Measurements from ENCODE around the gene CCDC87. TPM values are rescaled to one million over a fixed set of nuclear protein-coding genes. Genes with fewer than 3 reads are reported as not detected.

CCDC87 gene
- total RNA-seq, 4 donors from 2014 or later = 0.32 to 0.96 TPM; not detected in 2

DNA sequence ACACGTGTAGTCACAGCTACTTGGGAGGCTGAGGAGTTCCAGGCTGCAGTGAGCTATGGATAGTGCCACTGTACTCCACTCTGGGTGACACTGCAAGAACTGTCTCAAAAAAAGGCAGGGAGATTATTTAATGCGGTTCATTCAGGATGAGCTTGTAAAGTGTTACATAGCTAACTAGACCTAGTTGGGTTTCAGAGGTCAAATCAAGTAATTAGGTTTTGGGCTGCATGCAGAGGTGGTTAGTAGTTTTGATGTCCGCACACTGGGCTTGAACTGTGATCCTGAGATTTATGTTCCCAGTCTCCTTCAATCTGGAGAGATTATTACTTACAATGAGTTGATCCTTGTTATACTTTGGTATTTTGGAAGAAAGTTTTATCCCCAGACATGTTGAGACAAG, 43.5 kb upstream of the CCDC87 start:
- 75 to 86% methylated on average over 2 to 3 of the region's 3 CpGs for WGBS, 2 donors (ENCODE audit: low coverage in 1 of 2)

DNA sequence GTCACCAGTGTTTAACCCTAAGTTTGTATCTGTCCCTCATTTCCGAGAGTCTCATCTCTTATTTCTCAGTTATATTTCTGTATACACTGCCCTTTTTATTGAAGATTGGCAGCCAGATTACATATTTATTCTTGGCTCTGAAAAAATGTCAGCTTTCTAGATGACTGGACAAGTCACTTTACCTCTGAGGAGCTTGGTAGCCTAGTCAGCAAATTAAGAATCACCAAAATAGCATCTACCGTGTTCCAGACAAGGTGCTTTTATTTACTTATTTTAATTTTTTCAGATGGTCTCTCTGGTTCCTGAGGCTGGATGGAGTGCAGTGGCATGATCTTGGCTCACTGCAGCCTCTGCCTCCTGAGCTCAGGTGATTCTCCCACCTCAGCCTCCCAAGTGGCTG, 40.1 kb upstream of the CCDC87 start:
- no peak for DNase-seq
- H3K36me3 ChIP-seq = peaks cover 0 to 11% (median 2%) of the 10 kb centered on the region in 4 donors
- intact Hi-C loops (cut with DNase I; ENCODE audit: low total_unique reads) (loop anchor here (10.0 kb wide), 1 partner anchor 642 kb away; no protein-coding TSS in a partner anchor), in situ Hi-C loops (cut with MboI; ENCODE audit: low pct_ligation_motif_present in 1 of 4, low pct_unique_long_range_greater_than_20kb in 1 of 4, low sequenced_read_pairs in 3 of 4) (no loop called here)
- H3K27ac ChIP-seq = no peak overlapping the region
- TF ChIP-seq POLR2AphosphoS5 (IDR thresholded peaks at IDR 0.05) (no peak), EP300 (IDR thresholded peaks at IDR 0.05; ENCODE audit: low read depth) (no peak), POLR2A (IDR thresholded peaks at IDR 0.05) (no peak)
- TF ChIP-seq, protein P1, sequence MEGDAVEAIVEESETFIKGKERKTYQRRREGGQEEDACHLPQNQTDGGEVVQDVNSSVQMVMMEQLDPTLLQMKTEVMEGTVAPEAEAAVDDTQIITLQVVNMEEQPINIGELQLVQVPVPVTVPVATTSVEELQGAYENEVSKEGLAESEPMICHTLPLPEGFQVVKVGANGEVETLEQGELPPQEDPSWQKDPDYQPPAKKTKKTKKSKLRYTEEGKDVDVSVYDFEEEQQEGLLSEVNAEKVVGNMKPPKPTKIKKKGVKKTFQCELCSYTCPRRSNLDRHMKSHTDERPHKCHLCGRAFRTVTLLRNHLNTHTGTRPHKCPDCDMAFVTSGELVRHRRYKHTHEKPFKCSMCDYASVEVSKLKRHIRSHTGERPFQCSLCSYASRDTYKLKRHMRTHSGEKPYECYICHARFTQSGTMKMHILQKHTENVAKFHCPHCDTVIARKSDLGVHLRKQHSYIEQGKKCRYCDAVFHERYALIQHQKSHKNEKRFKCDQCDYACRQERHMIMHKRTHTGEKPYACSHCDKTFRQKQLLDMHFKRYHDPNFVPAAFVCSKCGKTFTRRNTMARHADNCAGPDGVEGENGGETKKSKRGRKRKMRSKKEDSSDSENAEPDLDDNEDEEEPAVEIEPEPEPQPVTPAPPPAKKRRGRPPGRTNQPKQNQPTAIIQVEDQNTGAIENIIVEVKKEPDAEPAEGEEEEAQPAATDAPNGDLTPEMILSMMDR (IDR thresholded peaks at IDR 0.05) = no peak
- H3K4me1 ChIP-seq = peaks cover 0 to 23% (median 8%) of the 10 kb centered on the region in 4 donors
- 62 to 76% methylated on average over 2 of the region's 2 CpGs for WGBS, 2 donors (ENCODE audit: low coverage in 1 of 2)
- H3K27me3 ChIP-seq = no peaks in the 10 kb centered on the region
- no peak overlapping the region for H3K4me3 ChIP-seq
- no peaks in the 10 kb centered on the region for H3K9me3 ChIP-seq

More for the DNA sequence above, 43.5 kb upstream of the CCDC87 start:
- H3K9me3 ChIP-seq = no peaks in the 10 kb centered on the region
- no peaks in the 10 kb centered on the region for H3K27me3 ChIP-seq
- TF ChIP-seq, protein P1 (IDR thresholded peaks at IDR 0.05) = no peak
- no peak for TF ChIP-seq POLR2AphosphoS5 (IDR thresholded peaks at IDR 0.05)
- TF ChIP-seq EP300 (IDR thresholded peaks at IDR 0.05; ENCODE audit: low read depth) = no peak
- TF ChIP-seq POLR2A (IDR thresholded peaks at IDR 0.05) = no peak
- in situ Hi-C loops (cut with MboI; ENCODE audit: low pct_ligation_motif_present in 1 of 4, low pct_unique_long_range_greater_than_20kb in 1 of 4, low sequenced_read_pairs in 3 of 4) = no loop called here
- H3K4me1 ChIP-seq = peaks cover 15 to 46% (median 29%) of the 10 kb centered on the region in 4 donors
- H3K27ac ChIP-seq = peak overlapping the region in 1 of 4 donors; percentile 94
- intact Hi-C loops (cut with DNase I; ENCODE audit: low total_unique reads) = loop anchor here (10.0 kb wide), 1 partner anchor 638 kb away; no protein-coding TSS in a partner anchor
- H3K36me3 ChIP-seq = peaks cover 0 to 11% (median 4%) of the 10 kb centered on the region in 4 donors
- no peak overlapping the region for H3K4me3 ChIP-seq
- DNase-seq = no peak

DNA sequence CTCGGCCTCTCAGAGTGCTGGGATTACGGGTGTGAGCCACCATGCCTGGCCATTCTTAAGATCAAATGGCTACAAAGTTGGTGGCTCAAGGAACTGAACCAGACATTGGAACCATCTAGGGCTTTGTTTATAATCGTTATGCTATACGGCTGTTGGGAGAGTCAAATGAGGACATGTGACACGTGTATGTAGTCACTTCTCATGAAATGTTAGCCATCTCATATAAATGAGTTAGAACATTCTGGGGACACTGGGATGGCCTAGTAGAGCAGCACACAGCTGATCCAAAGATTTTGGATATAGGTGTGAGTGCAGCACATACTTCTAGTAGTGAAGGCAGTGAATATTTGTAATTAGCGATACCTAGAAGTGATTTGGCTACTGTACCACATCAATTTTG, 39.0 kb upstream of the CCDC87 start:
- TF ChIP-seq, protein P1 (IDR thresholded peaks at IDR 0.05) = no peak
- TF ChIP-seq POLR2AphosphoS5 (IDR thresholded peaks at IDR 0.05) = no peak
- no peak for TF ChIP-seq EP300 (IDR thresholded peaks at IDR 0.05; ENCODE audit: low read depth)
- no peak for TF ChIP-seq POLR2A (IDR thresholded peaks at IDR 0.05)
- WGBS, 2 donors (ENCODE audit: low coverage in 1 of 2) = 75 to 80% methylated on average over 1 to 6 of the region's 6 CpGs
- H3K27me3 ChIP-seq = no peaks in the 10 kb centered on the region
- H3K9me3 ChIP-seq = no peaks in the 10 kb centered on the region
- H3K36me3 ChIP-seq = peaks cover 0 to 20% (median 9%) of the 10 kb centered on the region in 4 donors
- intact Hi-C loops (cut with DNase I; ENCODE audit: low total_unique reads) = loop anchor here (10.0 kb wide), 1 partner anchor 643 kb away; no protein-coding TSS in a partner anchor
- no peak overlapping the region for H3K4me3 ChIP-seq
- no peak overlapping the region for H3K27ac ChIP-seq
- in situ Hi-C loops (cut with MboI; ENCODE audit: low pct_ligation_motif_present in 1 of 4, low pct_unique_long_range_greater_than_20kb in 1 of 4, low sequenced_read_pairs in 3 of 4) = no loop called here
- DNase-seq = no peak
- H3K4me1 ChIP-seq = peaks cover 0 to 16% (median 0%) of the 10 kb centered on the region in 4 donors

DNA sequence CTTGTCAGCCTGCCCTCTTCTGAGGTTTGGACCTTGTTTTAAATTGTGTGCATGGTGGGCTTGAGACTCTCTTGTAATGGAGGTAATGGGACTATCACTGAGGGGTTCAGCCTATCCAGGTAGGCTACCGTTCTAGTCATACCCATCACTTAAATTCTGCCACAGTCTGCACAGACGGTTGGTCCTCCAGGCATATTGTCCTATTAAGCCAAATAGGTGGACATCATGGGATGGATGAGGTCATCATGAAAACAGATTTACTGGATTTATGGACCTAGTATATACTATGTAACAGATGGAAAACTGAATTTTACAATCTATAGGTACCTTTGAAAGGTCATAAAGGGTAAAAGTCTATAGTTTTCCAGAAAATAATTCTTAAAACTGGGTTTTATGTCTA, 36.5 kb upstream of the CCDC87 start:
- in situ Hi-C loops (cut with MboI; ENCODE audit: low pct_ligation_motif_present in 1 of 4, low pct_unique_long_range_greater_than_20kb in 1 of 4, low sequenced_read_pairs in 3 of 4) = no loop called here
- 94% methylated on average over 2 of the region's 2 CpGs; no CpG with 5 or more reads in 1 of the 2 donors for WGBS, 2 donors (ENCODE audit: low coverage in 1 of 2)
- no peak for DNase-seq
- no peak overlapping the region for H3K27ac ChIP-seq
- intact Hi-C loops (cut with DNase I; ENCODE audit: low total_unique reads) = loop anchor here (2.0 kb wide), 1 partner anchor 23 kb away; no protein-coding TSS in a partner anchor
- H3K4me1 ChIP-seq = peaks cover 4 to 16% (median 6%) of the 10 kb centered on the region in 4 donors
- H3K9me3 ChIP-seq = no peaks in the 10 kb centered on the region
- no peaks in the 10 kb centered on the region for H3K27me3 ChIP-seq
- H3K36me3 ChIP-seq = peaks cover 0 to 41% (median 21%) of the 10 kb centered on the region in 4 donors
- TF ChIP-seq POLR2A (IDR thresholded peaks at IDR 0.05) = no peak
- TF ChIP-seq POLR2AphosphoS5 (IDR thresholded peaks at IDR 0.05) = no peak
- TF ChIP-seq, protein P1 (IDR thresholded peaks at IDR 0.05) = no peak
- no peak for TF ChIP-seq EP300 (IDR thresholded peaks at IDR 0.05; ENCODE audit: low read depth)
- no peak overlapping the region for H3K4me3 ChIP-seq

Data from transverse colon (tissue), 4 donors.